ENCODE results near the gene HOXA11.

DNA sequence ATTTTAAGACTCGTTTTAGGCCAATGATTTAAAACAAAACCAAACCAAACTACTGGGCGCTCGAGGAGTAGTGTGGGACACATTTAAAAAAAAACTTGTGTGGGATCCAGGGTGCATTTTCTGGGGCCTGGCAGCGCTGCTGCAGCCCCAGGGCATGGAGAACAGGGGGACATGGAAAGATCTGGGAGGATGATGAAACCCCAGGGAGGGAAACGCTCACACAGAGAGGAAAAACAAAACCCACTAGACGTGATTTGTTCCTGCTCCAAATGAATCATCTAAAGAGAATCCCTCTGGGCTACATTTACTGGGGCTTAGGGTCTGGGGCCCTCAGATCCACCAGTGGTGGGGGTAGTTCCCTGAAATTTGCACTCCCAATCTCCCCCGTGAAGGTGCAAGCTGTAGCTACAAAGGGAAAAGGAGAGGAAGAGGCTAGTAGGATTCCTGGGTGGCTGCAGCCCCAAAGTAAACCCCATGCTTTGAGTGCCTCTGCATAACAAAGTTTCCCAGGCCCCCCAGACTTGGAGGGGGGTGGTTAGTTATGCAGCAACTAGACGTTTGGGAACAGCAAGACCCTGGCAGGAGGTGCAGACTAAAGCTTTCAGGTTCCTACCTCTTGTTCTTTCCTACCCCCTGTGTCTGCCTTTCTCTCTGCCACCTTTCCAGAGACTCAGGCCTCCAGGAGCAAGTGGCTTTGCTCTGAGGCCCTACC, 29.4 kb upstream of the HOXA11 start:
- TF ChIP-seq POLR2A (IDR thresholded peaks at IDR 0.05), result no peak
- TF ChIP-seq, protein P1, sequence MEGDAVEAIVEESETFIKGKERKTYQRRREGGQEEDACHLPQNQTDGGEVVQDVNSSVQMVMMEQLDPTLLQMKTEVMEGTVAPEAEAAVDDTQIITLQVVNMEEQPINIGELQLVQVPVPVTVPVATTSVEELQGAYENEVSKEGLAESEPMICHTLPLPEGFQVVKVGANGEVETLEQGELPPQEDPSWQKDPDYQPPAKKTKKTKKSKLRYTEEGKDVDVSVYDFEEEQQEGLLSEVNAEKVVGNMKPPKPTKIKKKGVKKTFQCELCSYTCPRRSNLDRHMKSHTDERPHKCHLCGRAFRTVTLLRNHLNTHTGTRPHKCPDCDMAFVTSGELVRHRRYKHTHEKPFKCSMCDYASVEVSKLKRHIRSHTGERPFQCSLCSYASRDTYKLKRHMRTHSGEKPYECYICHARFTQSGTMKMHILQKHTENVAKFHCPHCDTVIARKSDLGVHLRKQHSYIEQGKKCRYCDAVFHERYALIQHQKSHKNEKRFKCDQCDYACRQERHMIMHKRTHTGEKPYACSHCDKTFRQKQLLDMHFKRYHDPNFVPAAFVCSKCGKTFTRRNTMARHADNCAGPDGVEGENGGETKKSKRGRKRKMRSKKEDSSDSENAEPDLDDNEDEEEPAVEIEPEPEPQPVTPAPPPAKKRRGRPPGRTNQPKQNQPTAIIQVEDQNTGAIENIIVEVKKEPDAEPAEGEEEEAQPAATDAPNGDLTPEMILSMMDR (IDR thresholded peaks at IDR 0.05), result no peak
- peak in 1 of 2 donors; percentile 4 for TF ChIP-seq POLR2AphosphoS5 (IDR thresholded peaks at IDR 0.05; ENCODE audit: insufficient read depth in 1 of 2, low read depth in 1 of 2)

Data from vagina (tissue), 2 donors.